Stimulated activated CD4-positive, alpha-beta T cell treated with anti-CD3 and anti-CD28 coated beads, Interleukin-15, amount 100 ng/mL, for 1 hour (primary cell): ENCODE data around the gene PAXIP1.

Experiments used
- DNase-seq, 2 donors: peaks; one replicate each; pipeline ENCODE4 v3.0.0-alpha.2; 2020; ENCODE audit warnings: low read depth in 1 of 2, low spot score in 1 of 2

Gene PAXIP1

GRCh38 chr7:154914308-154914995, 88.5 kb downstream of the PAXIP1 start:
- no peak for DNase-seq

- peak; percentile 76 to 88 for DNase-seq
Measured at GRCh38 chr7:154913638-154914307, 89.2 kb downstream of the PAXIP1 start.

DNA sequence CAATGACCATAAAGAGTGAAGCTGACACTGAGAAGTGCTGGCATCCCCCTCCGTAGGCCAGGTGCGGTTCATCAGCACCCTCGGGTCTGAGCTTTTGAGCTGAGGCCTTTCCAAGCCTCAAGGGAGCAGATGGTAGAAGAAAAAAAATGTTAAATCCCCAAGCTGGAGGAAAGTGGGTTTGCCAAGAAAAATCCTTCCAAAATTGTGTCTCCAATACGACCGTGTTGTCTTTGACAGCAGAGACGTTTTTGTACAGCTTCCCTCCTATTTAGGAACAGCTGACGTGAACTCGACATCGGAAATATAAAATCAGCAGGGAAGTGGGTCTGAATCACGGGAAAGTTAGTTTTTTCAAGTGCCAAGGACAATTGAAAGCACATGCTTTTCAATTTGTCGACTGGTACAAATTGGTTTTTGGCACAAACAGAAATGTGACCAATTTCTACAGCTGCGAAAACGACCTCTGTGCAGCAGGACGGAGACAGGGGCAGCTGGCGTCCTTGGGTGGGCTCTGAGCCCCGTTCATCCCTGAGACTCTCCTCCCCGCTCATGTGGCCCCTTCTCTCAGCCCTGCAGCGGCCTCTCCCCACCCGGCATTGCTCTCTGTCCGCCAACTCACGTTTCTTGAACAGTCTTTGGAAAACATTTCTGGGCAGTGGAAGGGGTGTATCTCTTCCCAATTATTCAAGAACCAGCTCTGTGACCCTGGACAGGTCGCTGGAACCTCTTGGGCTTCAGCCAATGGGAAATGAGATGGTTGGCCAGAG, 89.9 kb downstream of the PAXIP1 start:
- no peak for DNase-seq

DNA sequence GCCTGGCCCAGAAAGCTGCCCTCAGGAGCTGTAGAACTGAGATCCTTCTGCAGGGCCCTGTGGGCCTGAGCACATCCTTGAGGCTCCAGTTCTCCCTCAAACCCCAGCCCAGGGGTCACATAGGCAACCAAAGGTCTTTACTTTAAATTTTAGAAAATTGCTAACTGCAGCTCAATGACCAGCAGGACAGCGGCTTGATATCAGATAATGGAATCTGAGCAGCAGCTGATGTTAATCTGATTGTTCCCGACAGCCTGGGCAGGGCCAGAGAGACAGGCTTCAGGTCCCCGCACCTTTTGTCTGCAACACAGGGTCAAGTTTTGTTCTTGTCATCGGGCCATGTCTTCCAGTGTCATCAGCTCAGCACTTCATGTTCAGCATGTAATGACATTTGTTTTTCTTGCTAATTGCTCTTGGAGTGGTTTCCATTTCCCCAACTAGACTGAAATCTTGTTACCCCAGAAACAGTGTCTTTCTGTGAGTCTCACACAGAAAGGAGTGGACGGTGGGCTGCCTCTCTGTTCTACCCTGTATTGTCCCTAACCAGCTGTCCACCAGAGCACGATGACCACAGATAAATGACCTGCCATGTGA, 91.0 kb downstream of the PAXIP1 start:
- no peak for DNase-seq

- DNase-seq: no peak
Measured at GRCh38 chr7:154911411-154911810, 91.5 kb downstream of the PAXIP1 start.

DNA sequence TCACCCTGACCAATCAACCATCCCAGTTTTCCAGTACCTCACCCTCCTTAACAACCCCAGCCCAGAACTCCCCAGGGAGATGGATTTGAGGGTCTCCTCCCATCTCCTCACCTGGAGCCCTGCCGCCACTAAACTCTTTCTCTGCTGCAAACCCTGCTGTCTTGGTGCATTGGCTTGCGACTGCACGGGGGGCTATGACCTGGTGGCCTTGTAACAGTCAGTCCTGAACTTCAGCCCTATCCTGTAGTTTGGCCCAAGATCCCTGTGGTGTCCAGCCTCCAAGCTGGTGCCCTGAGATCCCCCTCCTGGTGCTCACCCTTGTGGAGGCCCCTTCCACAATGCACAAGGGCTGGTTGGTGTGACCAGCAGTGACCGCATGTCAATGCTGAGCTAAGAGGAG, 91.9 kb downstream of the PAXIP1 start:
- no peak for DNase-seq

- DNase-seq: no peak
Measured at GRCh38 chr7:154910125-154910524, 92.8 kb downstream of the PAXIP1 start.

GRCh38 chr7:154909241-154910105, 93.5 kb downstream of the PAXIP1 start:
- DNase-seq: no peak

- DNase-seq: no peak
Measured at GRCh38 chr7:154907651-154908620, 95.0 kb downstream of the PAXIP1 start.

DNA sequence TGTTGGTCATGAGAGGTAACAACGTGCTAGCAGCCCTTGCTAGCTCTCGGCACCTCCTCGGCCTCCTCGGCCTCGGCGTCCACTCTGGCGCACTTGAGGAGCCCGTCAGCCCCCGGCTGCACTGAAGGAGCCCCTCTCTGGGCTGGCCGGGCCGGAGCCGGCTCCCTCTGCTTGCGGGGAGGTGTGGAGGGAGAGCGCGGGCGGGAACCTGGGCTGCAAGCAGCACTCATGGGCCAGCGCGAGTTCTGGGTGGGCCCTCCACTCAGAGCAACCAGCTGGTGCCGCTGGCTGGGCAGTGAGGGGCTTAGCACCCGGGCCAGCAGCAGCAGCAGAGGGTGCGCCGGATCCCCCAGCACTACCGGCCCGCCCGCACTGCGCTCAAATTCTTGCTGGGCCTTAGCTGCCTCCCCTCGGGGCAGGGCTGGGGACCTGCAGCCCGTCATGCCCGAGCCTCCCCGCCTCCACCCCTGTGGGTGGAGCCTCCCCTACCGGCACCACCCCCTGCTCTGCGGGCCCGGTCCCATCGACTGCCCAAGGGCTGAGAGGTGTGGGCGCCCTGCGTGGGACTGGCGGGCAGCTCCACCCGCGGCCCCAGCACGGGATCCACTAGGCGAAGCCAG, 96.1 kb downstream of the PAXIP1 start:
- DNase-seq: no peak

DNA sequence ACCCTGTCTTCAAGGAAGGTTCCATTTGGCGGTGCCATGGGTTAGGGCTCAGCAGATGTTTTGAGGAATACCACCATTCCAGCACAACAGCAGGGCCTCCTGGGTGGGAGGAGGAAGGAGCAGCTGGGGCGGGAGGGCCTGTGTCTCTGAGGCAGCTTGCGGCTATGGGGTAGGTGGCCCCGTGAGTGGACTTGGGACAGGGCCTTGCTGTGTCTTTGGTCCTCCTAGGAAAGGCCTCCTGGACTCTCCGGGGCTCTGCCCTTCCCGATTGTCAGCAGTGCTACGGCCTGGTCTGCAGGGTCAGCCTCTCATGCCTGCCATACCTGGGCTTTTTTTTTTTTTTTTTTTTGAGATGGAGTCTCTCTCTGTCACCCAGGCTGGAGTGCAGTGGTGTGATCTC, 96.7 kb downstream of the PAXIP1 start:
- DNase-seq: no peak

DNA sequence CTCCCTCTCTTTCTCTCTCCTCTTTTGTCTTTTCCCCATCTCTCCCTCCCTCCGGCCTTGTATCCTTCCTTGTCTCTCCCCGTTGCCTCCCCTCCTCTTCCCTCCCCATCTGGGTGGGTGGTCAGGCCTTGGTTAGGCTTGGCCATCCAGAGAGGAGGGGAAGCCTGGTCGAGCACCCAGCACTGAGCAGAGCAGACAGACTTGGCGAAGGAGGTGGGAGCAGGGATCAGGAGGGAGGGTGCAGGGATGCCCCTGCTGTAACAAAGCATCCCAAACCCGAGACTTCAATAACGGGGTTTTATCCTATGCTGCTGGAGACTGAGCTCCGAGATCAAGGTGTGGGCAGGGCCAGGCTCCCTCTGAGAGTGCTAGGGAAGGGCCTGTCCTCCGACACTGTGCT, 97.3 kb downstream of the PAXIP1 start:
- DNase-seq: no peak

DNA sequence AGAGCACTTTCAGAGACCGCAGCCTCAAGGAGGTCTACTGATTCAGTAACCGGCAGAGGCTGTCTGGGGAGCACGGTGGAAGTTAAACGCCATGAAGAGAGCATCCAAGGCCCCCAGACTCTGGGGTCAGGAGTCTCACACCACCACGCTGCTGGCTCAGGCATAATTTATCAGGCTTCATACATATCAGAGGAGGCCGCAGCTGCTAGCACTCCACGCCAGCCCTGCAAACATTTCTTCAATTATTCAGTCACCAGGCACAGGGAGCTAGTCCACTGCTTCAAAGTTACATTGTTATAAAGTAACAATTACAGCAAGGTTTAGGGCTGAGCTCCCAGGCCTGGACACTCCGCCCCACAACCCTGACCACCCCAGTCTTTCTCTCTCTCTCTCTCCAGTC, 97.8 kb downstream of the PAXIP1 start:
- DNase-seq: no peak

GRCh38 chr7:154903083-154903731, 99.7 kb downstream of the PAXIP1 start:
- no peak for DNase-seq

DNA sequence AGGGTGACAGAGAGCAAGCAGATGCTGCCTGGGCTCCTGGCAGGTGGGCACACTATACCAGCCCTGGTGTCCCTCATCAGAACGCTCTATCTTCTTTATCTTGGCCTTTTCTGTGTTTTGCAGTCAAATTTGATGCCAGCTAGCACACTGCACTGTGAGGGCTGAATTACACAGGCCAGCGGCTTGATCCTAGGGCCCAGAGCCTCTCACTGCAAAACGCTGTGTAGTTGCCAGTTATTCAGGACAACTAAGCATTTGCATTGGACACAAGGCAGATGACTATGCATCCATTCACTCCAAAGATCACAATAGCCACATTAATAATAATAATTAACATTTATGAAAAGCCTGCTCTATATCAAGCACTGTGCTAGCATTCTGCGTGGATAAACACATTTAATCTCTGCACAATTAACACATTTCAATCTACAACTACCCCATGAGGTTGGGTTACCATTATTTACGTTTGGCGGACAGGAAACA, 100.3 kb downstream of the PAXIP1 start:
- DNase-seq: no peak

- no peak for DNase-seq
Measured at GRCh38 chr7:154899862-154900261, 103.1 kb downstream of the PAXIP1 start.

- DNase-seq: no peak
Measured at GRCh38 chr7:154898973-154899855, 103.7 kb downstream of the PAXIP1 start.

DNA sequence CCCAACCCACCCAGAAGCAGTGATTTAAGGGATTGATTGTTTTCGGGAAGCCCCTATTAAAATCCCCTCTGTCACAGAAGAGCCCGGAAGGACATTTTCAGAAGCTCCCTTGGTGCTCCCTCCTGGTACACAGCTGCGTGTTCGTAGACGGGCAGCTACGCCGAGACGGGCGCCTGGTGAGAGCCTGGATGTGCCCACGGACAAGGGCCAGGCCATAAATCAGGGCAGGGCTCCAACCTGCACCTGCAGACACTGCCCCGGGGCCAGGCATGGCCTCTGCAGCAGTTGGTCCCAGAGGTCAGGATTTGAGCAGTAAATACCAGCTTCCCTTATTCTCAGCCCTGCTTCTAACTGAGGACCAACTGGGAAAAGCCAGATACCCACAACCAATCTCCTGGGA, 106.8 kb downstream of the PAXIP1 start:
- no peak for DNase-seq
